HG03439 (cell line): Measurements from ENCODE around the gene AGTR1.
"Not testable (repeated sequence)": the region's sequence is repeated elsewhere in the genome, so short reads cannot be mapped to it uniquely, and the experiment has no call there.

Experiments
- ATAC-seq: cut with Tn5 transposase; IDR thresholded peaks from one replicate; pipeline ENCODE4 v1.9.1; 2021; ENCODE audit warnings: mild to moderate bottlenecking, moderate library complexity; ENCODE audit not compliant: unreplicated experiment

Gene AGTR1

DNA sequence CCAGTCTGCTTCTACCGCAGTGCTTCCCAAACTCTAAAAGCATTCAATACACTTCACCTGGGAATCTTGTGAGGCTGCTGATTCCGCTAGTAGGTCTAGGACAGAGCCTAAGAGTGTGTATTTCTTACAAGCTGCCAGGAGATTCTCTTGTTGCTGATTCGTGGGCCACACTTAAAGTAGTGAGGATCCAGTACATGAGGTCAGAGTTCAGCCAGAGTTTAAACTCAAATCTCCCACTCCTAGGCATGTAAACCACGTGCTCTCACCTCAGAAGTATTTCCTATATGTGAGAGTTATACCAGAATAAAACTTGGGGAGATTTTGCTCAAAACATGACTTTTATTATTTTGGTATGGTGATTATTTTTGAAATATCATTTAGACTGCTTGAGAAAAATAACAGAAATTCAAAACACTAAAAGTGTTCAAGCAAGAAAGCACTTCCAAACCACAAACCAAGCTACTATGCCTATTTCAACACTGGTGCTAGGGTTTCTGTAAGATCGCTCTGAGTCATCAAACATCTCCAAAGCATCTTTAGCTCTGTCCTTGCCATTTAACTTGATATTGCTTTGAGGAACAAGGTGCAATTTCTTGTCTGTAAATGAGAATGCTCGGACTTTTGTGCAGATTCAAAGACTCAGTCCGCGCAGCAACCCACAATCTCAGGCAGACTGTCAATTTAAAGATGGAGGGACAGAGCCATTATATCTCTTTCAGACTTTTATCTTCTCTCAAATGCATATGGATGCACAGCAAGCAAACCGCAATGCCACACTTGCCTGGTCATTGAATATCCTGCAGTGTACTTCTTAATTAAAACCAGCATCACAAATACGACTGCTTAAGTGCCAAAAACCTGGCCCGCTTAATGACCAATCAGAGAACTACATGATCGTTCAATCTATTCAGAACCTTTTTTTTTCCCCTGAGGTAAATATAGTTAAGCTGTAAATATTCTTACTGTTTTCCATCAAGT lies 59.8 kb downstream of the AGTR1 start:
- ATAC-seq = no peak

DNA sequence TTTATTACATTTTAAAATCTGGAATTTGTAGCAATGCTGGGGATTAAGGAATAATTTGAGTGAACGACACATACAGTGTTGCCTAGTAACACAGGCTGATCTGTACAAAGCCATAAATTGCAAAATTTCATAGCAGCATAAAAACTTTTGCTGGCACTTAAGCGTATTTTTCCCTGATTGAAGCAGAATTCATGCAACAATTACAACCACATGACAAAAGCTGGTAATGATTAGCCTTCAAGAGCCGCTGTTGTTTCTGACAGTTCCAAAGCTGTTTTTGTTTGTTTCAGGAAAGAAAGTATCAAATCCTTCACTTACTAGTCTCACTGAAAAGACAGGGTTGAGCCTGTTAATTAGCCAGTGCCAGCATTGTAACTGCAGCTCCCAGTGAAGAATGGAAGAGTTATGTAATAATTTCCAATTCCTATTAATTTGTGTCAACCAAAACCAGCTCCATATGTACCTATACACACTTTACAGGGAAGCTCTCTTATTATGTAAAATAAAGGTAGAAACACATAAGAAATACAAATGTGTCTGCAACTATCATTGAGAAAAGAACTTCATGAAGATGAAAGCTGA lies 60.7 kb downstream of the AGTR1 start:
- no peak for ATAC-seq

- no peak for ATAC-seq
These were observed 61.7 kb downstream of the AGTR1 start for GRCh38 chr3:148759430-148759829.

- ATAC-seq = no peak
These were observed 65.5 kb downstream of the AGTR1 start for GRCh38 chr3:148763156-148763680.

GRCh38 chr3:148763986-148764935 lies 66.6 kb downstream of the AGTR1 start:
- ATAC-seq = no peak

DNA sequence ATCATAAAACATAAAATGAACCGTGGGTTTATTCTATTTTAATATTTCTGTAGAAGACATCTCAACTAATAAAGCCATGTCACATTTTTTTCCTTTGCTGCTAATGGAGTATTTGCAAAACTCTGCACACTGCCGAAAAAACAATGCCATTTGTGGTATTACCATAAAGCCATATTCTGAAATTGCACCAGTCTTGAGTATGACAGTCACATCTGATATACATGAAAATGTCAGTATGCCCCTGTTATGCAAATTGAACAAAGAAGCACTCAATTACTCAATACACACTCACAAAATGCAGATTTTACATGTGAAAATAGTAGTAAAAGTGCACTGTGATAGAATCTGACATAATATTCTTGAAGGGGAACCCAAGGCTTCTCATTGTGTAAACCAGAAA lies 74.7 kb downstream of the AGTR1 start:
- no peak for ATAC-seq

DNA sequence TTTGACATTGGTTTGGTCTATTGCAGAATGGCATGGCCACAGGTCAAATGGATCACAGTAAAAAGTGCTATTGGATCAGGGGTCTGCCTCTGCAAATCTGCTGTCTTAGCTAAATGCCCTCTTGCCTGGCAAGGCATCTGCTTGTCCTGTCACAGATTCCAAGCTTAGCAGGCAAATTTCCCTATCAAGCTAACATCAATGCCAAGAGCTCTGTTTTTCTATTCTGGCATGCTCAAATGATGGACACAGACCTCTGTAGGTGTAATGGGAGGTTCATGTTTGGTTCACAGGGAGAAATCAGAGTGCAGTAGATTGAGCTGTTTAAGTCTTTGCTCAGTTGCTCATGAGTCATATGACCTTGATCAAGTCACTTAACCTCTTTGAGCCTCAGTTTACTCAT lies 75.1 kb downstream of the AGTR1 start:
- ATAC-seq = no peak

DNA sequence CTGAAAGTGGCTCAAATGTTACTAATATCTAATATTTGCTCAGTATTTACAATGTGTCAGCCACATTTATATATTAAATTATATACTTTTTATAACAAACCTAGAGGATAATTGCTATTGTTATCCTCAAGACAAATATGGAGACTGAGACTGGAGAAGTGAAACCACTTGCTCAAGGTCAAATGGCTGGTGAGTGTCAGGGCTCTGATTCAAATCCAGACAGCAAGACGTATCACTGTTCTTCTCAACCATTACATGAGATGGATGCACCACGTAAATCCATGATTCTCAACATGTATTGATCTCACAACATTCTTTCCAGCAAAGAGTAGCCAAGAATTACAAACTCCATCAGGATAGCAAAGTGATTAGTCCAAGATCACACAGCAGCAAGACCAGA lies 76.1 kb downstream of the AGTR1 start:
- no peak for ATAC-seq

DNA sequence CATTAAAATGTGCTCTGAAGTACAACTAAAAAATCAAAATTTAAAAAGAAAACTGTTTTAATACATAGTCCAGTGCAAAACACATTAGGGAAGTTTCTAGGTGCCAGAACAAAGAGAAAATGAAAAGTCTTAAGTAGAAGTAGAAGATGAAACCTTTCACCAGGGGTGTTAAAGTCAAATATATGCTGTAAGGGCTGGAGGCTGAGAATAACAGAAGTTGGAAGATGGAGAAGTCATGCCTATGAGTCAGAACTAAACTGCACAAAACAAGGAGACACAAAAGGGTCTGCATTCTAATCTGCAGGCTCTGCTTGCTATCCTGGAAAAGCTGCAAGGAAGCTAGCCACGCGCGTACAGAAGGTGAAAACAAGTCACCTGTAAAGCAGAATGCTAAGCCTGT lies 81.2 kb downstream of the AGTR1 start:
- no peak for ATAC-seq

DNA sequence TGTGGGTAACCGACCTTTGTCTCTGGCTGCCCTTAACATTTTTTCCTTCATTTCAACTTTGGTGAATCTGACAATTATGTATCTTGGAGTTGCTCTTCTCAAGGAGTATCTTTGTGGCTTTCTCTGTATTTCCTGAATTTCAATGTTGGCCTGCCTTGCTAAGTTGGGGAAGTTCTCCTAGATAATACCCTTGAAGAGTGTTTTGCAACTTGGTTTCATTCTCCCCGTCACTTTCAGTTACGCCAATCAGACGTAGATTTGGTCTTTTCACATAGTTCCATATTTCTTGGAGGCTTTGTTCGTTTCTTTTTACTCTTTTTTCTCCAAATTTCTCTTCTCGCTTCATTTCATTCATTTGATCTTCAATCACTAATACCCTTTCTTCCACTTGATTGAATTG lies 87.3 kb downstream of the AGTR1 start:
- ATAC-seq = not testable (repeated sequence)

GRCh38 chr3:148786159-148786558 lies 88.5 kb downstream of the AGTR1 start:
- ATAC-seq = not testable (repeated sequence)

- no peak for ATAC-seq
These were observed 91.4 kb downstream of the AGTR1 start for GRCh38 chr3:148789146-148789545.

DNA sequence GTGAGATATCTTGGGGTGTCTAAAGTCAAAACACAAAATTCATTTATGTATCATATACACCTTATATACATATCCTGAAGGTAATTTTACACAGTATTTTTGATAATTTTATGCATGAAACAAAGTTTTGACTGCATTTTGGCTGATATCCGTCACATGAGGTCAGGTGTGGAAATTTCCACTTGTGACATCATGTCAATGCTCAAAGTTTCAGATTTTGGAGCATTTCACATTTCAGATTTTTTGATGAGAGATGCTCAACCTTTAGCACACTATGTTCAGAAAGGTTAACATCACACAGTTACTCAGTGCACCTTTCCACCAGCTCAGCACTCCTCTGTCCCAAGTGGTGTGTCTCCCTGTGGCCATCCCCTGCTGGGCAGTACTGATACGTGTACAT lies 92.2 kb downstream of the AGTR1 start:
- ATAC-seq = no peak

- no peak for ATAC-seq
These were observed 92.7 kb downstream of the AGTR1 start for GRCh38 chr3:148790370-148790769.

DNA sequence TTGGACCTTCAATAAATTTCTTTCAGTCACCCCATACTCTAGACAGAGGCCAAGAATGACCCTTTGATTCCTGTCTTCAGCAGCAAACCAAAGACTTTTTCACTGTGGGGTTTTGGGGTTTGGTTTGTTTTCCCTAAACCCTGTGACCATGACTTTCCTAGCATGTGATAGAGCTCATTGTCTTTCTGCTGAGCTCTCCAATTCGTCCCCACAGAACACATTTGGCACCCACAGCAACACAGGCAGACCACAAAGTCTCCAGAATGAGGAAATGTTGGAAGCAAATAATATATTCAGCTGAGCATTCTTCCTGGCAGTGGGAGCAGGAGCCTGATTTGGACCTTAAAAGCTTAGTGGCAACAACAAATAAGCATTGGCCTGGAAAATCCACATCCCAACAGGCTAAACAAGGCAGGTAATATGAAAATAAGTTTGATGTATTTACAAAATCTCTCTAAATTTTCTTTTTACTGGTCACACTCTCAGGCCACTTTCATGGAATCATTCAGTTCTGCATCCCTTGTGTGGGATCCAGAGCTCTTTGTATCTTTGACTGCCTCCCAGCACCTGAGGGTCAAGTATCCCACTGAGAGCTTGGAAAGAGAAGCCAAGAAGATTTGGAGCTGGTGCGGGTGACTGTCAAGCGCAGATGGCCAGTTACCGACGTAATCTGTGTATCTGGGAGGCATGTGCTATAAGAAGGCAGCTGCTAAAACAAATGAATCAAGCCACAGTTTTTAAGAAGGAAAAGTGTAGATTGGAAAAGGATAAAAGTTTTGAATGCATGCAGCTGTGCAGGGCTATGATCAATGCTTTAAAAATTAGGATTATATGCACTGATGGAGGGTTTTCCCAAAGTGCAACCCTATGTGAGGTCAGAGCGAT lies 93.4 kb downstream of the AGTR1 start:
- no peak for ATAC-seq

DNA sequence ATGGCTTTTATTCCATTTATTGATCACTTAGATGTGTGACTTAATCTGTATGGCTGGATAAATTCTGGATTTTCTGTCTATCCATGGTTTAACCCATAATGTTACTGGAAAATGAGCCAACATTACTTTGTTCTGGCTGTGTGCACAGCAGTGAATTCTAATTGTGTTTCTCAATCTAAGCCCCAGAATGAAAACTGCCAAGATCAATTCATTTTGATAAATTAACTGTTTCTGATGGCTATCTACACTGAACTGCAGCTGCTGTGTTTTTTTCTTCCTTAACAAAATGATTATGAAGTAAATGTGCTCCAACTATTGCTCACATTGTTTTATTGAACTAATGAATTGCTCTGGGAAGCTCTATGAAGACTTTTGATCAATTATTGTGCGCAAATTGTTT lies 94.2 kb downstream of the AGTR1 start:
- ATAC-seq = no peak

DNA sequence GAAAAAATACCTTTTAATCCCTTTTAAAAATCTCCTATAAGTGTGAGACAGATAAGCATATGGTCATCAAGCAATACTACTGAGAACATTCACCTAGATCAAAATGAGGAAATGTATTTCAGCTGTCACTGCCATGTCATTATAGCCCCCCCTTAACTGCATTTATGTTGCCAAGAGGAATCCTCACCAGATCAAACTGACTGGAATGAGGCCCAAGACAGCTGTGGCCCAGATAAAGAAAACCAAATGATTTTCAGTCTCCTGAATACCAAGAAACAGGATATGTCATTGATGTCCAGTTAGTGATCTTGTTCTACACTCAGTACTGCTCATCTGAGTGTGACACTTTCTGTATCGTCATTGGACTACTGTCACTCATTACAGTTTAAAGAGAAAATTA lies 94.8 kb downstream of the AGTR1 start:
- ATAC-seq = no peak
